C1 segment of cervical spinal cord (tissue), 14 donors: ENCODE results near the gene ANKS1B.
"Not testable (repeated sequence)": the region's sequence is repeated elsewhere in the genome, so short reads cannot be mapped to it uniquely, and the experiment has no call there.

Experiments used
- DNase-seq, 14 donors: peaks; one replicate each; lab custom pipeline; 2025; lab: John Stamatoyannopoulos, UW

Gene ANKS1B

DNA sequence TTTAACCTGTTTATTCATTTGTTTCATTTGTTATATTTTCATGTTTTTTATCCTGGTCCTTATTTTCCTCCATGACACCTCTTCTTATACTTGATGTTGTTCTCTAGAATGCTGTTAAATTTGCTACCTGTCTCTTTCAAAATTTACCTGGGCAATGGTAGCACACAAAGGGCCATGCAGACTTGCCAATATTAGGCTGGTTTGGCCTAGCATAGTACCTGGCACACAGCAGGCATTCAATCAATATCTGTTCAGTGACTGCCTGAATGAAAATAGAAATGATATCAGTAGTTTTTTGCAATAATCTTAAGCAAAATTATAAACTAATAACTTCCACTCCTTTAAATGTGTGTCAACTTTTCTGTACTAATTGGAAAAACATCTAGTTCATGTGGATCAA, 1014.5 kb downstream of the ANKS1B start:
- DNase-seq = no peak

DNA sequence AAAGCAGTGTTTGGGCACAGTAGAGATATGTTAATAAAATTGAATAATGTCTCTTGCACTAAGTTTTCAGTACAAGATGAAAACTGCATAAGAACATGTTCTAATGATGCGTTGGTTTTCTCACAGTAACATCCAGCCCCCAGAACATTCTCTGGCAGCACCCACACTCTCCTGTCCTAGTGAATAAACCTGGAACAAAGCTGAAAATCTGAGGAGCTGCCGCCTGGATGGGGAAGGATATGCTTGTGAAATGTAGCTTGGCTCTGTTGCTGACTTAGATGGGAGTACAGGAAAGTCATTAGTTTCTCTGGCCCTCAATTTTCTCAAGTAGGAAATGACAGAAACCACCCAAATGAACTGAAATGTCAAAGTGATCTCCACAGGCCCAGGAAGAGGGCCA, 1015.8 kb downstream of the ANKS1B start:
- DNase-seq = peak in 1 of 14 donors; percentile 25

- not testable (repeated sequence) for DNase-seq
These were observed 1027.6 kb downstream of the ANKS1B start for GRCh38 chr12:98957135-98957534.

- no peak for DNase-seq
These were observed 1029.5 kb downstream of the ANKS1B start for GRCh38 chr12:98955284-98955683.

DNA sequence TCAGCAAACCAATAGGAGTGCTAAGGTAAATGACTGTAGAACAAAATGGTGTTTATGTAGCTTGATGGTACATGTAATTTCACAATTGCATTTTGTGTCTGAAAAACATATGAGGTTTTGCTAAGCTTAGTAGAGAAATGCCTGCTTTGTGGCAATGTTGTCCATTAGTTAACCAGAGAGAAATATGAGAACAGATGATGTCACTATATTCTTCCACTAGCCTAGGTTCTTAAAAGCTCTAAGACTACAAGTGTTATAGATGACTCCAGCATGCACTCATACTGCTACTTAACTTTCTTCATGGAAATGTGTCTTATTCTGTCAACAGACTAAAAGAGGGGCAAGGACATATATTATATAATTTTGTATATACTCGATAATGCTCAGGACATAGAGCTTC, 1030.2 kb downstream of the ANKS1B start:
- DNase-seq = no peak

DNA sequence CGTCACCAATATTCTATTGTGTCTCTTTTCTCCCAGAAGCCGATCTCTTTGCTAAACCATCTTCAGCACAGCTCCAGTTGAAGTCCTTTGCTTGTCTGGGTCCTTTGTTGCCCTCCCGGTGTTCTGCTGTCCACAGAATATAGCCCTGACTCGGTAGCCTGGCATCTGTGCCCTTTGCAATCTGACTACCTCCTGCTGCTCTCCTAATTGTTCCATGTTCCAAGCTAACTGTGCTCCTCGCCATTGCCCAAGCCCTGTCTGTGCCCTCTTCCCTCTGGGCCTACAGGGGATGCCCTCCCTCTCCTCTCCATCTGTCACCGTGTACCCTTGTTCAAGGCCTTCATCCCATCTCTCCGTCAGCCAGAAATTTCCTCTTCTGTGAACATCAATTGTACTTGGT, 1033.3 kb downstream of the ANKS1B start:
- DNase-seq = peak in 2 of 14 donors; percentile 24 to 97

GRCh38 chr12:98948343-98948949, 1036.3 kb downstream of the ANKS1B start:
- no peak for DNase-seq

DNA sequence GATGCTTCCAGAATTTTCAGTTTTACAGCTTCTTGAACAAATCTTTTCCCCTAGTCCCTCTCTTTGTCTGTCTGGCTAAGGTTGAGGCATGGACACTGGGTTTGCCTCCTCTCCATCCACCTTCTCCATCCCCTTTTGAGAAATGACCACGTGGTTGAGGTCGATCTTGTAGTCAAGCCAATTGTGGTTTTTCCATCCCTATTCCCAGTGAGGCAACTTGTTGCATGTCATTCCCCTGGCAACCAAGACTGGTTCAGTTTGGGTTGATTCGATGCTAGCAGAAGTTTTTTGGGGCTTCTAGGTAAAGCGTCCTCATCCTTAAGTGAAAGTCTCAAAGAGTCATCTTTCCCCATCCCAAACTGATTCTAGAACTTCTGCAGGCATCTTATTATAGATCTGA, 1038.9 kb downstream of the ANKS1B start:
- no peak for DNase-seq

DNA sequence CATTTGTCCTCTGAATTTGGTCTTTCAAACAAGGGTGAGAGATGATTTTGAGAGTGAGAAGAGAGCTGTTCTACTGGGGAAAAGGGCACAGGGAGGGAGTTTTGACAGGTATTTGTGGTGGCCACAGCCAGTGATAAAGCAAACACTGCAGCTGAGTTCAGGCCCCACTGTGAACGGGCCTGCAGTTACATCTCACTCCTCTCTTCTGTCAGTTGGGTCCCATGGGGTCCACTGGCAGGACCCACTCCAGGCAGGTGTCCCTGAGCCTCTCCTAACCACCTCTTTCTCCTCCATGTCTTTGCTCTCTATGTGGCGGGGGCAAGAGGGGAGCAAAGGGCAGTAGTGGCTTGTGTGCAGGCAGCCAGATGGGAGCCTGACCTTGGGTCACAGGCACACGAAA, 1044.8 kb downstream of the ANKS1B start:
- no peak for DNase-seq

DNA sequence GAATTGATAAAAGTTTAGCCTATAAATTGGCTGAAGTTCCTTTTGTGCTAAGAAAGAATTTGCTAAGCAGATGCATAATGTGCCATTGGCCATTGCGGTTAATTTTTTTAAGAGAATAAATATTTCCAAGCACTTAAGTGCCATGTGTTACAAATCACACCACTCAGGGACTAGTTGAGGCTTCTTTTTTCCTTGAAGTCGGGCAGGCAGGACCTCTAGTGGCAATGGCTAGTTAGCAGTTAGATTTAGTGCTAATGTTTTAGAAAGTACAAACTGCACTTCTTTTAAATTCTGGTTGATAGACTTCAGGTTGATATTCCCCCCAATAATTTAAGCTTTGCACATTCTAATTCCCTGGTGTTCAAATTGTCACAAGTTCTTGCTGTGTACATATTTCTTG, 1045.4 kb downstream of the ANKS1B start:
- peak in 3 of 14 donors; percentile 5 to 20 (median 6) for DNase-seq

- no peak for DNase-seq
These were observed 1048.9 kb downstream of the ANKS1B start for GRCh38 chr12:98935847-98936246.

- DNase-seq = no peak
These were observed 1061.9 kb downstream of the ANKS1B start for GRCh38 chr12:98922871-98923270.

DNA sequence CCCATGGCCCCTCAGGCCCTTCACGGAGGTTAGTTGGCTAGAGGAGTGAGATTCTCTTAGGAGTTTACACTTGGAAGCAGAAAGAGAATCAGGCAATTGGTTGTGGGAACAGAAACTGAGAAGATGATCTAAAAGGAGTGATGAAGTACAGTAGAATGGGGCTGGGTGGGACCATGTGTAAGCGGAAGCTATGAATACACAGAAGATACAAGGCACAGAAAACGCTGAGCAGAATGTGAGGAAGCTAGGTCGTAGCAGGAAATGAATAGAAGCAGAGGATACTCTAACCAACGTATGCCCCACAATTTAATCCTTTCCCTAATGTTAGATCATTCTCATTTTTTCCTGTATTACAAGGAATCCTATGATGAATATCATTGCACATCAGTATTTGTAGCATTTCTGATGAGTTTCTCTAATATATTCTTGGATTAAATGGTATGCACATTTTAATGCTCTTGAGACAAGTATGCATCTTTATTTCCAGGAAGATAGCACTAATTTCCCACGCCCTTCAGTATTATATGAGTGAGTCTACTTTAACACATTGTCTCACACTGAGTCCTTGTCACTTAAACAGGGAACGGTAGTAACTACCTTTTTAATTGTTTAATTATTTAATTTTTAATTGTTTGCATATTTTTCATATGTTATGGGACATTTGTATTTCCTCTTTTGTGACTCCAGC, 1066.4 kb downstream of the ANKS1B start:
- no peak for DNase-seq

GRCh38 chr12:98916106-98916505, 1068.6 kb downstream of the ANKS1B start:
- no peak for DNase-seq

GRCh38 chr12:98912401-98912974, 1072.2 kb downstream of the ANKS1B start:
- DNase-seq = no peak

DNA sequence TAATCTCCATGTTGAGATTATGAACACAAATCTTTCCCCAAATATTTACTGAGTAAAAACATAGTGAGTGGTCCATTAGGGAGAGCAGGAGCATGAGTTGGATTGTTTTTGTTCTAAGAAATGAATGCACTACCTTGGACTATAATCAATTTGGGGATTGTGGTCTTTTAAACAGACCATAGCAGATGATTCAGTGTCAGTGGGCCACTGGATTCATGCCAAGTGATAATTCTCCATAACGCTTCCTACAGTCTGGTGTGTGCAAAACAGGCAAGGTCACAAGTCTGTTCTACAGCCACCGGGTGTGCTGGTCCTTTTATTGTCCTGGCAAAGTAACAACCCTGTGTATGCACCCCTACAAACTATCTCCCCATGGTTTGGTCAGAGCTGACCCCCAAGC, 1073.3 kb downstream of the ANKS1B start:
- DNase-seq = no peak

- DNase-seq = peak in 1 of 14 donors; percentile 87
These were observed 1075.0 kb downstream of the ANKS1B start for GRCh38 chr12:98909746-98910145.

DNA sequence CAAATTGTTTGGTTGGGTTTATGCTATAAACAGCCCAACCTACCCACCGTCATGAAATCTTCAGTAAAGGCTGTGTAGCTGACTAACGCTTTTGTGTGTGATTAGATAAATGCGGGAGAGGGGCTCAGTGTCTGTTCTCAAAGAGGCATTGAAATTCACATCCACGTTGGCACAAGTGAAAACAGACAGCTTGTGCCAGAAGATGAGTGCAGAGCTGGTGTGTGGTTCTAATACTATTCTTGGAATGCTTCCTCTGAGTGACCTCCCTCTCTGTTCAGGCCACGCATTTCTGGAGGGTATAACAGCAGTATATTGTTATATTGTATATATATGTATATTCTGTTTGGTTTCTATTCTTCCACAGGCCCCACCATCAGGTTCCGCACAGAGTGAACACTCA, 1075.9 kb downstream of the ANKS1B start:
- no peak for DNase-seq

DNA sequence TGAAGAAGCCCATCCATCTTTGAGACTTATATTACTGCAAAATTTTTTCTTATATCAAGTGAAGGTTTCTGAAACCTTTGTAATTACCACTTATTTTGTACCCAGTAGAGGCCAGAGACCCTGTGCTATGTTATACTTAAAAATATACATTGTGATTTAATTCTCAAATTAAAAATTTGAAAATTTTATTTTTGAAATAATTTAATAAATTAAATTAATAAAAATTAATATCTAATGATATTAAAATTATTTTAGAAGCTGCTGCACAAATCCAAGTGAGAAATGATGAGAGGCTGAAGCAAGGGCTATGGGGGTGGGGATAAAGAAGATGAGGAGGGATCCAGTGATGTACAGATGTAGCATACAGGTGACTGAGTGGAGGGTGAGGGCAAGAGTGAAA, 1080.9 kb downstream of the ANKS1B start:
- DNase-seq = no peak

GRCh38 chr12:98901189-98901588, 1083.5 kb downstream of the ANKS1B start:
- DNase-seq = no peak

- DNase-seq = no peak
These were observed 1087.8 kb downstream of the ANKS1B start for GRCh38 chr12:98896938-98897337.

- DNase-seq = peak in 7 of 14 donors; percentile 3 to 82 (median 59)
These were observed 1089.6 kb downstream of the ANKS1B start for GRCh38 chr12:98895086-98895651.
